Kidney (tissue), 14 donors: ENCODE measurements around the gene ACSM6. TPM values are rescaled to one million over a fixed set of nuclear protein-coding genes. Genes with fewer than 3 reads are reported as not detected.

Experiments used
- DNase-seq, 5 donors: peaks; one replicate each; pipeline ENCODE4 v3.0.0-alpha.2; 2013 to 2020
- FAIRE-seq: peaks from 2 replicates; lab custom pipeline; 2012; peaks lifted over from hg19 to GRCh38; lab: Jason Lieb, UNC
- H3K27ac ChIP-seq, 2 donors: one replicate each; pipeline ENCODE4 v1.7.0; 2013; ENCODE audit warnings: low read depth in 2 of 2, low read length in 2 of 2, inconsistent platforms in 1 of 2
- H3K27me3 ChIP-seq: one replicate; pipeline ENCODE4 v1.7.1; 2013; ENCODE audit warnings: low read length, inconsistent platforms; ENCODE audit not compliant: control insufficient read depth, insufficient read depth
- H3K36me3 ChIP-seq, 3 donors: one replicate each; pipeline versions ENCODE4 v1.7.0 to v1.7.1; 2013; ENCODE audit warnings: low read length in 3 of 3, control low read depth in 1 of 3, inconsistent platforms in 1 of 3; ENCODE audit not compliant: insufficient read depth in 3 of 3, control insufficient read depth in 2 of 3
- H3K4me1 ChIP-seq, 3 donors: one replicate each; pipeline versions ENCODE4 v1.7.0 to v1.7.1; 2013; ENCODE audit warnings: low read length in 3 of 3, inconsistent platforms in 1 of 3, low read depth in 1 of 3; ENCODE audit not compliant: control insufficient read depth in 2 of 3, insufficient read depth in 2 of 3
- H3K4me3 ChIP-seq, 3 donors: one replicate each; pipeline versions ENCODE4 v1.7.0 to v1.8.1; 2013; ENCODE audit warnings: low read length in 3 of 3, control low read depth in 1 of 3, inconsistent platforms in 1 of 3
- H3K9ac ChIP-seq, 3 donors: one replicate each; pipeline versions ENCODE4 v1.7.0 to v1.7.1; 2013; ENCODE audit warnings: low read length in 3 of 3, control low read depth in 1 of 3, inconsistent platforms in 1 of 3
- H3K9me3 ChIP-seq, 3 donors: one replicate each; pipeline versions ENCODE4 v1.7.0 to v1.7.1; 2013; ENCODE audit warnings: low read length in 3 of 3, control low read depth in 1 of 3, inconsistent platforms in 1 of 3; ENCODE audit not compliant: control insufficient read depth in 2 of 3, insufficient read depth in 1 of 3
- intact Hi-C: fragments of 100-400 bp; cut with DNase I; formaldehyde crosslinking; loops from one replicate; pipeline ENCODE4 v1.11.1; 2022
- polyA plus RNA-seq: library from polyadenylated mRNA; stranded (reverse); fragments of 350-450 nt; fragmentation: Illumina TruSeq; extraction: RNeasy Lipid Tissue Mini Kit (QIAGEN cat#74804); gene quantifications from one replicate; pipeline ENCODE4 v1.2.3, GENCODE V29; 2014; ENCODE audit warnings: low read depth, low replicate concordance; ENCODE audit not compliant: insufficient read depth
- total RNA-seq: library from RNA; stranded (reverse); fragmentation: NEBNext Ultra II Directional; extraction: Animal tissue kit (Norgen Biotek cat#: 25700); gene quantifications from one replicate; pipeline ENCODE4 v1.2.1, GENCODE V29; 2021
- TF ChIP-seq, protein P1 (sequence below): IDR thresholded peaks from 3 replicates; pipeline ENCODE4 v1.5.1; 2012; ENCODE audit warnings: mild to moderate bottlenecking, moderate library complexity, borderline replicate concordance; ENCODE audit not compliant: insufficient read depth; ENCODE audit errors: extremely low read depth
- donor health status: control.
- donor health status: control.
- donor health status: control.
- donor health status: control.
- donor health status: control.
- donor health status: DM: yes; HTN: yes; CAD: no.
- donor health status: Normal renal cell carcinoma (clear cell type).

ACSM6 gene
- total and polyA plus RNA-seq, 2 donors from 2014 or later = 0.34 TPM; not detected in 1

DNA sequence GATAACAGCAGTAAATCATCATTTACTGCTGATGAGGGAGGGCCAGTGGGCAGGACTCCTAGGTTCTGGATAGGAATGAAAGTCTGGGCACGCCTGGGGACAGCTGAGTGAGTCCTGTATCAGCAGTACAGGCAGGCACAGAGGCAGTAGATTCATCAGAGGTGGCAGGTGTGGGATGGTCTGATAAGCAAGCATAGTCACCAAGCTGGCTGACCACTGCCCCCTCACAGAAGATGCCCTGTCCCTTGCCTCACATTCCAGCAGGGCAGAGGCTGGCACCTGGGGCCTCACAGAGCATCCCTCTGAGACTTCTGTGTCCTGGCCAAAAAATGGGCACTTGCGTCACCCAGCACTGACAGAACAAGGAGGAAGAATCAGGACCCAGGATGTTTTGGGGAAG, 23.2 kb upstream of the ACSM6 start:
- Histone ChIP-seq H3K27me3 (no peaks in the 10 kb centered on the region), H3K4me1 (no peaks in the 10 kb centered on the region), H3K9me3 (no peaks in the 10 kb centered on the region), H3K4me3 (no peak overlapping the region), H3K9ac (no peak overlapping the region), H3K36me3 (no peaks in the 10 kb centered on the region), H3K27ac (no peak overlapping the region)
- TF ChIP-seq, protein P1, sequence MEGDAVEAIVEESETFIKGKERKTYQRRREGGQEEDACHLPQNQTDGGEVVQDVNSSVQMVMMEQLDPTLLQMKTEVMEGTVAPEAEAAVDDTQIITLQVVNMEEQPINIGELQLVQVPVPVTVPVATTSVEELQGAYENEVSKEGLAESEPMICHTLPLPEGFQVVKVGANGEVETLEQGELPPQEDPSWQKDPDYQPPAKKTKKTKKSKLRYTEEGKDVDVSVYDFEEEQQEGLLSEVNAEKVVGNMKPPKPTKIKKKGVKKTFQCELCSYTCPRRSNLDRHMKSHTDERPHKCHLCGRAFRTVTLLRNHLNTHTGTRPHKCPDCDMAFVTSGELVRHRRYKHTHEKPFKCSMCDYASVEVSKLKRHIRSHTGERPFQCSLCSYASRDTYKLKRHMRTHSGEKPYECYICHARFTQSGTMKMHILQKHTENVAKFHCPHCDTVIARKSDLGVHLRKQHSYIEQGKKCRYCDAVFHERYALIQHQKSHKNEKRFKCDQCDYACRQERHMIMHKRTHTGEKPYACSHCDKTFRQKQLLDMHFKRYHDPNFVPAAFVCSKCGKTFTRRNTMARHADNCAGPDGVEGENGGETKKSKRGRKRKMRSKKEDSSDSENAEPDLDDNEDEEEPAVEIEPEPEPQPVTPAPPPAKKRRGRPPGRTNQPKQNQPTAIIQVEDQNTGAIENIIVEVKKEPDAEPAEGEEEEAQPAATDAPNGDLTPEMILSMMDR = no peak
- FAIRE-seq = no peak
- peak in 1 of 5 donors; percentile 32 for DNase-seq
- intact Hi-C loops = no loop called here

DNA sequence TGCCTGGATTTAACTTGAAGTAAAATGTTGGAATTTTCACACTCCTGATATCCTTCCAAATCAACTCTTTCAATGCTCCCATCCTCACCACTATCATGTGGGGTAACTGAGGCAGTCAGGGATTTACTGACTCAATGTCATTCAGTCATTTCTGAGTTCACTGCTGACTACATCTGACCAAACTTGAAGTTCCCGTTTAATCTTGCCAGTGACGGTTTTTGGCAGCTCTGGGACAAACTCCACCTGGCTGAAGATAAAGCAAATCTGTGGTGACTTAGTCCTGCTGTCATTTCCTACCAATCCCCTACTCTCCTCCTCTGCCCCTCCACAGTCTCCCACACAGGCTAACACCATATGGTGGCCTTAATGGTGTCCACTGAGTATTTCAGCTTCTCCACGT, 22.7 kb upstream of the ACSM6 start:
- TF ChIP-seq, protein P1 = no peak
- H3K9me3 ChIP-seq = no peaks in the 10 kb centered on the region
- no peak overlapping the region for H3K9ac ChIP-seq
- H3K4me3 ChIP-seq = no peak overlapping the region
- intact Hi-C loops = no loop called here
- no peak for DNase-seq
- H3K36me3 ChIP-seq = no peaks in the 10 kb centered on the region
- H3K27ac ChIP-seq = no peak overlapping the region
- H3K4me1 ChIP-seq = no peaks in the 10 kb centered on the region
- FAIRE-seq = no peak
- H3K27me3 ChIP-seq = no peaks in the 10 kb centered on the region

DNA sequence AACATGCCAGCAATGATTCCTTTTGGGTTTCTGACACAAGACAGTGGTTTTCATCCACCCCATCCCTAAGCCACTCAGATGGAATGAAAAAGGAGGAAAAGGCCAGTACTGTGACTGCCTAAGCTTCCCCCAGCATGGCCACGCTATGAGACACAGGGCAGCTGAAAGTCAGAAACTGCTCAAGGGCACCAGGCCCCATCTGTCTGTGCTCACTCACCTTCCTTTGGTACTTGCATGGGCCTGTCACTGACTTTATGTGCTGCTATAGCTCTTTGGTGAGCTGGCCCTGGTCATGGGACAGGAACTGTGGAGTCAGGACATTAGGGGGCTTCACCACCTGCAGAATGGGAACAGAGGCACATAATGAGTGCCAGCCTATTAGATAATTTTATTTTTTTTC, 21.2 kb upstream of the ACSM6 start:
- H3K9ac ChIP-seq = no peak overlapping the region
- DNase-seq (no peak), FAIRE-seq (no peak)
- H3K4me1 ChIP-seq = no peaks in the 10 kb centered on the region
- H3K27me3 ChIP-seq = no peaks in the 10 kb centered on the region
- TF ChIP-seq, protein P1 = no peak
- H3K9me3 ChIP-seq = no peaks in the 10 kb centered on the region
- no peaks in the 10 kb centered on the region for H3K36me3 ChIP-seq
- no peak overlapping the region for H3K4me3 ChIP-seq
- no peak overlapping the region for H3K27ac ChIP-seq
- intact Hi-C loops = no loop called here

DNA sequence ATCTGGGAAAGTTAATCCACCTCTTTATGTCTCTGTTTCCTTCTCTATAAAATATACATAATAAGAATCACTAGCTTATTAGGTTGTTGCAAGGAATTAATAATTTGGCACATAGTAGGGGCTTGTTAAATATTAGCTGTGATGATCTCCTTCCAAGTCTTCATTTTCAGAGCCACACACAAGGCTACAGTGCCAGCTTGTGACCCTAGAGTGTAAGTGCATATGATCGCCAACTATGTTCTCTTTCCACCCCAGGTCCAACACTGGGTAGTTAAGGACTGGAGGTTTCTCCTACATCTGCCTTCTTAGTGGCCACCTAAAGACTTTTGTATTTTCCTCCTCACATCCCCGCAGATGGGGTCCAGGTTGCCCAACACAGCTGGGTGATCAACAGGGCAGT, 17.9 kb upstream of the ACSM6 start:
- TF ChIP-seq, protein P1 = peak; percentile 42

More for the DNA sequence above, 17.9 kb upstream of the ACSM6 start:
- H3K4me3 ChIP-seq = no peak overlapping the region
- DNase-seq (no peak), FAIRE-seq (no peak)
- H3K27me3 ChIP-seq = no peaks in the 10 kb centered on the region
- no peak overlapping the region for H3K9ac ChIP-seq
- H3K9me3 ChIP-seq = no peaks in the 10 kb centered on the region
- no peaks in the 10 kb centered on the region for H3K4me1 ChIP-seq
- H3K27ac ChIP-seq = no peak overlapping the region
- intact Hi-C loops = no loop called here
- H3K36me3 ChIP-seq = no peaks in the 10 kb centered on the region
